Activated CD4-positive, alpha-beta memory T cell treated with anti-CD3 and anti-CD28 coated beads, Interleukin-2, amount 10 ng/mL, durations not matched to agents 7 days and 5 days (primary cell): ENCODE measurements around the gene EIF4G1. TPM values are rescaled to one million over a fixed set of nuclear protein-coding genes. Genes with fewer than 3 reads are reported as not detected.
"Not testable (repeated sequence)": the region's sequence is repeated elsewhere in the genome, so short reads cannot be mapped to it uniquely, and the experiment has no call there.

Experiments
- CTCF ChIA-PET: fragments of 350-600 bp; sonication (Branson Sonifier 250); formaldehyde crosslinking; loops from one replicate; lab custom pipeline; 2021; ENCODE audit warnings: antibody characterized with exemption, inconsistent platforms; lab: Charles Lee
- POLR2A ChIA-PET: fragments of 350-600 bp; sonication (Branson Sonifier 250); formaldehyde crosslinking; loops from one replicate; lab custom pipeline; 2021; ENCODE audit warnings: antibody characterized with exemption; lab: Charles Lee
- DNase-seq: peaks from one replicate; pipeline ENCODE4 v3.0.0-alpha.2; 2020
- H3K27ac Mint-ChIP-seq: one replicate; pipeline ENCODE4 v1.8.0; 2021; ENCODE audit warnings: mild to moderate bottlenecking, mixed read lengths
- H3K27me3 Mint-ChIP-seq: one replicate; pipeline ENCODE4 v1.8.0; 2021; ENCODE audit warnings: mixed read lengths
- H3K36me3 Mint-ChIP-seq: one replicate; pipeline ENCODE4 v1.8.0; 2021; ENCODE audit warnings: low read depth, mixed read lengths
- H3K4me1 Mint-ChIP-seq: one replicate; pipeline ENCODE4 v1.8.0; 2021; ENCODE audit warnings: mixed read lengths
- H3K4me3 Mint-ChIP-seq: one replicate; pipeline ENCODE4 v1.8.0; 2021; ENCODE audit warnings: mild to moderate bottlenecking, mixed read lengths
- H3K9me3 Mint-ChIP-seq: one replicate; pipeline ENCODE4 v1.8.0; 2021; ENCODE audit warnings: mixed read lengths
- total RNA-seq, 2 experiments: library from RNA; stranded (reverse); gene quantifications; one replicate each; pipeline ENCODE4 v1.2.3, GENCODE V29; 2021

EIF4G1 gene
- total RNA-seq, result 100 to 1,000 TPM; 259 to 266 TPM

- DNase-seq, result peak; percentile 93
- ChIA-PET CTCF (no interaction called here), POLR2A (no interaction called here)
- H3K9me3 Mint-ChIP-seq, result no peaks in the 10 kb centered on the region
- peak within 1 kb of the TSS; percentile 90 for H3K27ac Mint-ChIP-seq
- peaks cover 36% of the 10 kb centered on the region for H3K4me1 Mint-ChIP-seq
- peak within 1 kb of the TSS; percentile 90 for H3K4me3 Mint-ChIP-seq
- no peaks in the 10 kb centered on the region for H3K27me3 Mint-ChIP-seq
- peaks cover 34% of the 10 kb centered on the region for H3K36me3 Mint-ChIP-seq
Measured at GRCh38 chr3:184314363-184314699, at the start of gene EIF4G1. Gene EIF4G1 (plus strand): TSS chr3:184314606. CDS start chr3:184315797, 1,191 bp downstream.

- H3K36me3 Mint-ChIP-seq, H3K4me3 Mint-ChIP-seq, POLR2A ChIA-PET, H3K27ac Mint-ChIP-seq, H3K9me3 Mint-ChIP-seq, H3K4me1 Mint-ChIP-seq, DNase-seq, CTCF ChIA-PET: not testable (repeated sequence)
- peaks cover 30% of the 10 kb centered on the region for H3K27me3 Mint-ChIP-seq
Measured at GRCh38 chr3:184267249-184267648, 47.2 kb upstream of the EIF4G1 start.

- Mint-ChIP-seq H3K4me1 (no peaks in the 10 kb centered on the region), H3K27me3 (peaks cover 33% of the 10 kb centered on the region), H3K9me3 (no peaks in the 10 kb centered on the region), H3K36me3 (no peaks in the 10 kb centered on the region), H3K4me3 (no peak overlapping the region), H3K27ac (no peak overlapping the region)
- POLR2A ChIA-PET, result no interaction called here
- no peak for DNase-seq
- CTCF ChIA-PET, result no interaction called here
Measured at GRCh38 chr3:184272269-184272668, 42.1 kb upstream of the EIF4G1 start.

GRCh38 chr3:184275381-184275701, 39.1 kb upstream of the EIF4G1 start:
- Mint-ChIP-seq H3K36me3 (no peaks in the 10 kb centered on the region), H3K27ac (no peak overlapping the region), H3K4me3 (no peak overlapping the region), H3K27me3 (peaks cover 47% of the 10 kb centered on the region), H3K9me3 (no peaks in the 10 kb centered on the region), H3K4me1 (no peaks in the 10 kb centered on the region)
- no peak for DNase-seq
- ChIA-PET POLR2A (no interaction called here), CTCF (no interaction called here)

- Mint-ChIP-seq H3K4me3 (no peak within 1 kb of the TSS), H3K36me3 (no peaks in the 10 kb centered on the region), H3K27ac (no peak within 1 kb of the TSS), H3K27me3 (peaks cover 47% of the 10 kb centered on the region), H3K9me3 (no peaks in the 10 kb centered on the region), H3K4me1 (no peaks in the 10 kb centered on the region)
- ChIA-PET CTCF (no interaction called here), POLR2A (no interaction called here)
- DNase-seq, result no peak
Measured at GRCh38 chr3:184275961-184276910, 38.2 kb upstream of the EIF4G1 start, which contains the start of gene ECE2. Gene ECE2 (plus strand): TSS chr3:184276022. CDS start chr3:184276154, 132 bp downstream.

GRCh38 chr3:184277366-184277765, 37.0 kb upstream of the EIF4G1 start:
- no peak for DNase-seq
- H3K4me1 Mint-ChIP-seq, result no peaks in the 10 kb centered on the region
- peaks cover 44% of the 10 kb centered on the region for H3K27me3 Mint-ChIP-seq
- no peaks in the 10 kb centered on the region for H3K36me3 Mint-ChIP-seq
- ChIA-PET POLR2A (no interaction called here), CTCF (no interaction called here)
- no peak overlapping the region for H3K27ac Mint-ChIP-seq
- H3K9me3 Mint-ChIP-seq, result no peaks in the 10 kb centered on the region
- H3K4me3 Mint-ChIP-seq, result no peak overlapping the region

- Mint-ChIP-seq H3K36me3 (no peaks in the 10 kb centered on the region), H3K4me3 (no peak overlapping the region), H3K27me3 (peaks cover 21% of the 10 kb centered on the region), H3K4me1 (no peaks in the 10 kb centered on the region), H3K9me3 (no peaks in the 10 kb centered on the region), H3K27ac (no peak overlapping the region)
- ChIA-PET POLR2A (no interaction called here), CTCF (no interaction called here)
- DNase-seq, result no peak
Measured at GRCh38 chr3:184282941-184283340, 31.5 kb upstream of the EIF4G1 start.

- ChIA-PET POLR2A (no interaction called here), CTCF (interaction anchor here (0.6 kb wide), 1 partner anchor 822 kb away, joined by 3 read pairs; no protein-coding TSS in a partner anchor)
- no peak for DNase-seq
- Mint-ChIP-seq H3K36me3 (no peaks in the 10 kb centered on the region), H3K4me1 (no peaks in the 10 kb centered on the region), H3K9me3 (no peaks in the 10 kb centered on the region), H3K4me3 (no peak overlapping the region), H3K27me3 (peaks cover 20% of the 10 kb centered on the region), H3K27ac (no peak overlapping the region)
Measured at GRCh38 chr3:184283681-184284080, 30.7 kb upstream of the EIF4G1 start.

GRCh38 chr3:184284696-184285095, 29.7 kb upstream of the EIF4G1 start:
- no peak overlapping the region for H3K27ac Mint-ChIP-seq
- H3K9me3 Mint-ChIP-seq, result no peaks in the 10 kb centered on the region
- DNase-seq, result peak; percentile 36
- H3K36me3 Mint-ChIP-seq, result no peaks in the 10 kb centered on the region
- ChIA-PET POLR2A (no interaction called here), CTCF (interaction anchor here (0.6 to 8.6 kb wide), 2 partner anchors 58 to 149 kb away, joined by 3 to 53 read pairs; no protein-coding TSS in a partner anchor)
- peaks cover 18% of the 10 kb centered on the region for H3K27me3 Mint-ChIP-seq
- H3K4me3 Mint-ChIP-seq, result no peak overlapping the region
- no peaks in the 10 kb centered on the region for H3K4me1 Mint-ChIP-seq

GRCh38 chr3:184289426-184289938, 24.9 kb upstream of the EIF4G1 start:
- peak; percentile 73 for DNase-seq
- H3K9me3 Mint-ChIP-seq, result no peaks in the 10 kb centered on the region
- no peak overlapping the region for H3K27ac Mint-ChIP-seq
- no peak overlapping the region for H3K4me3 Mint-ChIP-seq
- no peaks in the 10 kb centered on the region for H3K36me3 Mint-ChIP-seq
- POLR2A ChIA-PET, result interaction anchor here (1.0 kb wide), 1 partner anchor 61 kb away, joined by 3 read pairs; no protein-coding TSS in a partner anchor
- no peaks in the 10 kb centered on the region for H3K4me1 Mint-ChIP-seq
- peaks cover 11% of the 10 kb centered on the region for H3K27me3 Mint-ChIP-seq
- CTCF ChIA-PET, result interaction anchor here (0.6 to 8.6 kb wide), 15 partner anchors 18 to 405 kb away, joined by 3 to 53 read pairs (median 4); partner anchors contain the start of genes EEF1AKMT4 and PARL

- POLR2A ChIA-PET, result no interaction called here
Measured at GRCh38 chr3:184290331-184290730, 24.1 kb upstream of the EIF4G1 start.

GRCh38 chr3:184291044-184291737, 23.2 kb upstream of the EIF4G1 start:
- POLR2A ChIA-PET, result no interaction called here
- CTCF ChIA-PET, result interaction anchor here (8.6 kb wide), 1 partner anchor 64 kb away, joined by 53 read pairs; no protein-coding TSS in a partner anchor
- no peaks in the 10 kb centered on the region for H3K4me1 Mint-ChIP-seq
- H3K27me3 Mint-ChIP-seq, result peaks cover 7% of the 10 kb centered on the region
- no peak overlapping the region for H3K4me3 Mint-ChIP-seq
- no peaks in the 10 kb centered on the region for H3K9me3 Mint-ChIP-seq
- H3K36me3 Mint-ChIP-seq, result no peaks in the 10 kb centered on the region
- no peak for DNase-seq
- H3K27ac Mint-ChIP-seq, result no peak overlapping the region

More at GRCh38 chr3:184290331-184290730, 24.1 kb upstream of the EIF4G1 start:
- Mint-ChIP-seq H3K27me3 (peaks cover 11% of the 10 kb centered on the region), H3K27ac (no peak overlapping the region), H3K4me1 (no peaks in the 10 kb centered on the region), H3K4me3 (no peak overlapping the region), H3K9me3 (no peaks in the 10 kb centered on the region), H3K36me3 (no peaks in the 10 kb centered on the region)
- CTCF ChIA-PET, result interaction anchor here (2.3 to 8.6 kb wide), 2 partner anchors 41 to 63 kb away, joined by 8 to 53 read pairs; partner anchors contain the start of gene EEF1AKMT4
- DNase-seq, result no peak
